NCI-H226 (cell line): Measurements from ENCODE around the gene JAG1.

Experiments used
- DNase-seq: peaks from one replicate; pipeline ENCODE4 v3.0.0-alpha.2; 2015

JAG1 gene

DNA sequence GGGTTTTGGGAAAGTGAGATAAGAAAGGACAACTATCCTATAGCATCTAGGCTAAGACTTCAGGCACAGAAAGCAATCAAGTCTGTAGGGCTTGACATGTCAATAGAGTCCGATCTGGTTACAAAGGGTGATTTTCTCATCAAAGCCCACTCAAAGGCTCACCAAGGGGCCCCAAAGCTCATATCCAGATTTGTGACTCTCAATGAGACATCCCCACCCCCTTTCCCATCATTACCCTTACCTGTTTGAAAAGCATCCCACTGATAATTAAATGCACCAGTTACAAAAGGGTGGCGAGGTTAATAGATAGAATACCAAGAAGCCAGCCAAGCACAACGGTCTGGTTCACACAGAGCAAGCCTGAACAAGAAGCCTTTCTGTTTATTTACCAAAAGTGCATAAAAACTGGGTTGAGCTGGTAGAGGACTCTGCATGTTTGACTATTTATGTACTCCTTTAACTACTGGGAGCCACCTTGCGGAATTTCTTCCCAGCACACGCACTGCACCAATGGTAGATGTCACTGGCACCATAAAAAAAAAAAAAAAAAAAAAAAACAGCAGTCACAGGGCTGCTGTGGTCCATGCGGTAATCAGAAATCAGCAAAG, 6.1 kb downstream of the JAG1 start:
- DNase-seq: no peak

DNA sequence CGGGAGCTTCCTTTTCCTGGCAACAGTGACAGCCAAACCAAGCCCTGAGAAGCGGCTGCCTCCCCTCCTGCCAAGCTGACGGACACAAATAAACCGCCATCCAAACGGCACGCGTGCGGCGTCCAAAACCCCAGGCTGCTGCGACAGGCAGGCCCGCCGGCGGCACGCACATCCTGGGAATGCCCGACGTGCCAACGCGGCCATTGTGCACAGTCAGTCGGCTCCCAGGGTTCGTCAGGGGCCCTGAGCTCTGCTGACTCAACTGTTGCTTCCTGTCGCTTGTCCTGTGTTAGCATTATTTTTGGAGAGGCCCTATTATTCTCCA, 6.8 kb downstream of the JAG1 start:
- DNase-seq: no peak

DNA sequence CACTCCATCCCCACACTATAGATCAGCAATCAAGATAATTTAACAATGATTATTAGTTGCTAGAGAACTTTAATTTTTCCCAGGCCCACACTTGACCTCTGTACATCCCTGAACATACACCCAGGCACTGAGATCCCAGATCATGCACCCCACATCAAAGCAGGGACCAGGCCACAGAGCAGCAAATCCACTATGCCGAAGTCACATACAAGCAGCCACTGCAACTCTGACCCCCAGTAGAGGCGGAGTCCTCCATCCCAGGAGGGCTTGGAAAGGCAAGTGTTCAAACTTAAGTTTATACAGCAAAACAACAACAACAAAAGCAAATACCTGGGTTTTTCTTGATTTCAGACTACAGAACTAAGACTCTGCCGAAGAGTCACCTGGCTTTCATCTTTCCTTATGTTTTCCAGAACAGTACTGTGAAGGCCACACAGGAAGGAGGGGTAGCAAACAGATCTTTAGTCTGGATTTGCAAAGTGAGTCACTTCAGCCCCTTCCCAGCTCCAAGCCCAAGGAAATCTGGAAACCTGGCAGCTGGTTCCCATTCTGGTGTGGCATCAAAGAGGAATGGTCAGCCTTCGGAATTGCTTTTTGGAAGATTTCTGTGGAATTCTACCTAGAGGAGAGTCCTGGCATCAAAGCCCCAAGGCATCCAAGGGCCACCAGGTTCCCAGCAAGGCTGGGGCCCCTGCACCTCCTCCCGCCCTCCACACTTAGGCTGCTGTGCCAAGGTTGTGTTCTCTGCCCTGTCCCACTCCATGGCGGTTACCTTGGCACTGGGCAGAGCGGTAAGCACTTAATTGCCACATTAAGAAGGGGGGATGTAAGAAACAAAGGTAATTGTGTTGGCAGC, 7.3 kb downstream of the JAG1 start:
- DNase-seq: no peak

DNA sequence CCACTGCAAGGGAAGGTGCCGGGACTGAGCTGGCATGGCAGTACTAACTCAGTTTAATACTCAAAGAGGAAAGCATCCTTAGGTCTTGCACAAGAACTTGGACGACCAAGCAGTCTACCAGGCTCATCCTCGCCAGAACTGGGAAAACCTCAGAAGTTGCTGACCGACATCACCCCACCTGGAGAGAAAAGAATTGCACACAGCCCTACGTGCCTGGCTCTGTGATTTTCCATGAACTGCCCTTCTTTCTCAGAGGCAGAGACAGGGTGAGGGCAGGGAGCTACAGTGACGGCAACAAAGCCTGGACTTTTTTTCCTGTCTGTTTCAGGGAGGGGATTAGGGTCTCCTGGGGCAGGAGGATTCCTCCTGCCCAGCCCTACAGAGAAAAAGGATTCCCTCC, 8.0 kb downstream of the JAG1 start:
- no peak for DNase-seq

DNA sequence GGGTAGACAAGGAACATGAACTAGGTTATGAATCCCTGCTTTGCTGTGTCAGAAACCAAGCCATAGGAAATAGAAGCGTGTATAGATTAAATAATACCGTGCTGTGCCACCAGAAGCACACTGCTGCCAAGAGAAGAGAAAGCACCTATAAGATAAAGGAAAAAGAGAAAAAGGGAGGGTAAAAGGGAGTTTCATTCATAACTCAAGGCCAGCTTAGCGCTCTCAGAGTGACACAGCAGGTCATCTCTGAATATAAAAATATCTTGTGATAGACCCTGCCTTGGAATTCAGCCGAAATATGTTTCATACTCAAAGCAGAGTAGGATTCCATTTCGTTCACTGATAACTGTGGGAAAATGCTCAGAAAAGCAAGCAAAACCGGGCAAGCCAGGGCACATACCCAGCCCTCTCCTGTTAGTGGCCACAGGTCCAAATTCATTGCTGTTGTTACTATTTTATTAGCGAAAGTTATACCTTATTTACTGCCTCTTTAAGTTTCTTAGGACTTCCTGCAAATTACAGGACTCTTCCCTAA, 8.7 kb downstream of the JAG1 start:
- DNase-seq: no peak

DNA sequence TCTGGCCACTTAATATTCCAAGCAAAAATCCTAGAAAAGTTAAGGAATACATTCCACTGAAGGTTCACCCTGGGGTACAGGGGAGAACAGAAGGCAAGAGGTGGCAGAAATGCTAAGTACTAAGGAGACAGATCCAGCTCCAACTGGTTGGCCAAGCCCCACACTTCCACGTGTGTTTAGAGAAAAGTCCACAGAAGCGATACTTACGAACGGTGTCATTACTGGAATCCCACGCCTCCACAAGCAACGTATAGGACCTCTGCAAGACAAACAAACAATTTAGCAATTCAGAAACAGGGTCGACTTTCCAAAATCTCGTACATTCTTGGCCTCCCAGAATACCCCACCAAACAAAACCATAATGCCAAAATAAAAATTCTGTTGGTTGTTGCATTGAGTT, 10.0 kb downstream of the JAG1 start:
- no peak for DNase-seq

DNA sequence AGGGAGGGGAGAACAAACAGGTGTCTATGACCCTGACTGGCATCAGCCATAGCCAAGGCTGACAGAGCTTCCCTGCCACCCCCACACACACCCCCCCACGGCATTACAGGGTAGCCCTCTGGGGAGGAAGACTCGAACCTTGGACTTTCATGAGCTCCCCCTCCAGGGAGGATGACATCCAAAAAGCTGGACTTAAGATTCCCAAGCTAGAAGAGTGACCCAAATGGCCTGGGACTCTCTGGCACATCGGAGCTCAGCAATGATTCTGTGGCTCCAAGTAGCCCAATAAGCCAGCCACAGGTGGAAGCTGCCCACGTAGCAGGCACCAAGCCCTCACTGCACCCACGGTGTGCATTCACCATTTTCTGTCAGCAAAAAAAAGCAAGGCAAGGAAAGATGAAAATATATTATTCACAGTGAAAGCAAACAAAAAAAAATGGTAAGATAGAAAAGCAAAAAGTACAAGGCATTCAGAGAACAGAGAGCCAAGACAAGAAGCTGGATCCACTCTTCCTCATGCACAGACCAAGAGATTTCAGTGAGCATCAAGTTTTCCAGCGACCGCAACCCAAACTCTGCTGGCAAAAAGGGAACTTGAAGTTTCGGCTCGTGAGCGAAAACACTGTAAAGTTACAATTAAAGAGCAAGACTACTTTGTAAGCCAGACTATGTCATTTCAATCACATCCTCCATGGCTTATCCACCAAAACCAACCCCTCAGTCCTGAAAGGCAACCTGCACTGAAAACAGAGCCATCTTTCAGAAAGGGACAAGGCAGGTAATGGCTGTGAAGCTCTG, 10.9 kb downstream of the JAG1 start:
- no peak for DNase-seq

DNA sequence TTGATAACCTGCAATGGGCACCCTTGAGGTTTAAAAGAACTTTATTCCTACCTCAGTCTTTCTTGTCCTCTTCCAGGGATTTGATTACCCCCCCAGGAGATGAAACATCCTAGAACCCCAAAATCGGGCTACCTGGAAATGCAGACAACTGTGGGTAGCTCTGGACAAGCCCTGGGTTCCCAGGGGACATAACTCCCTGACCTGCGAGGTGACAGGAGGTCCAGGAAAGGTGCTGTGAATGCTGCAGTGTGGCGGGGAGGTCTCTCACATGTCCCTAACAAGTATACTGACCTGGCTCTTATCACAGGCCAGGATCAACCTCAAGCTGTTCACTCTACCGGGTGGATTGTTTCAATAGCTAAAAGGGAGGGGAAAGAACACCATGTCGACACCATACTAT, 11.6 kb downstream of the JAG1 start:
- DNase-seq: no peak

DNA sequence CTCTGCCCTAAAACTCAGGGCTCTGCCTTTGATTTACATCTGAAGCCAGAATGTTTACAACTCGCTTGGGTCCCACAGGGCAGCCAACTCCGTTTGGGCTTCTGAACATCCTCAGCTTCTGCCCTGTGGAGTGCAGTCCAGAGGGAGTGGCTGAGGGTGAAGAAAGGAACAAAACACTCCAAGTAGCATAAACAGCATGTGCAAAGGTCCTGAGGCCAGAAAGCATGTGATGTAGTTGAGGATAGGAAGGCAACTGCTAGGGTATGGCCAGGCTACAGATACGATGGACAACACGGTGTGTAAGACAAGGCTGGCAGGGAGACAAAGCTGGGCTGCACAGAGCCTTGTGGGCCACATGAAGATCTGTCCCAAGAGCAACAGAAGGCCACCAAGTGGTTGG, 12.5 kb downstream of the JAG1 start:
- DNase-seq: no peak

DNA sequence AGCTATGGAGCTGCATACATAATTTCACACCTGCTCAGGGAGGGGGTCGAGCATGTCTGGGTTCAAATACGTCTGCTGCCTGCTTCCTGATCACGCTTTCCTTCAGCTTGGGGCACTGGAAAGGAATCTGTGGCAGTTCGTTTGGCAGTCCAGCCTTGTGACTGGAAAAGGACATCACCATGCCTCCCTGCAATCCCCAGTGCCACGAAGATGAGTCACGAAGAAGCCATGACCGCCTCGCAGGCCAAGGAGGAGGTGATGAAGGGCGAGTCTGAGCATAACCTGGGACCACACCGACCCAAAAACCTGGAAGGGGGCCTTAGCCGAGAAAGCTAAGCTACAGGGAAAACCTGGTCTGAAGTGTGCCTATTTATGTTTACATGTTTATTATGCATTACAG, 13.1 kb downstream of the JAG1 start:
- no peak for DNase-seq

DNA sequence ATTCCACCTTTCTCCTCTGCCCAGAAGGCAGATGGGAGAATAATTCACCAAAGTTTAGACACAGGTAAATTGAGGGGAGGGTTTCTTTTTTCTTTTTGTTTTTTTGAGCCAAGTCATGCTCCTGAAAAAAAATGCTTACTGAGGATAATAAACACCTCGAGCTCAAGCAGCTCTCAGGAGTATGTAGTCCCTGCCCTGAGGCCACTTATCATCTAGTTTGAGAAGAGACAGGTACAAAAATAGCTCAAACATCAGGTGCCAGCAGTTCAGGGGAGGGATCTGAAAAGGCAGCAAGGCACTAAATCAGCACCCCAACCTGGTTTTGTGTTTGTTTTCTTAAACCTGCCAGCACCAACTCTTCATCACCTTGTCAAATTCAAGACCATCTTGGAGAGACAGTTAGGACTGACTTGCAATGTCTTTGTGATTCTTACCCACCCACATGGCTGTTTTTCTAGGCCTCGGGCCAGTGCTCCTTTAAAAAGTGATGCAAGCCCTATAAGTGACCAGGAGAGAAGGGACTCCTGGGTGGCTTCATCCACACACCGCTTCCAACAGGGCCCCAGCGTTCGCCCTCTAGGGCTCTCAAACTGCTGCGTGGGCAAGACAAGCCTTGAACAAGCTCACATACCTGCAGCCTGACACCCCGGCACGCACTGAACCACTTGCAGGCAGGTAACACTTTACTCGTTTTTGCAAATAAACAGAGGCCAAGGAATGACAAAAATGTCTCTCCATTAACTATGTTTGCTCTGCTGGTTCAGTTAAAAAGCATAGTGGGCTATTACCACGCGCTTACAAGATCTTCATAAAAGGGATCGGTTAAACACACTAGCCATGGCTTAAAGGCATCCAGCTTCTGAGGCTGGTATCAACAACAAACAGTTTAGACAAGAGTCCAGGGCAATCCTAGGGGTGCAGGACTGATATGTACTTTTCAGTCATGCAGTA, 13.9 kb downstream of the JAG1 start:
- DNase-seq: no peak

DNA sequence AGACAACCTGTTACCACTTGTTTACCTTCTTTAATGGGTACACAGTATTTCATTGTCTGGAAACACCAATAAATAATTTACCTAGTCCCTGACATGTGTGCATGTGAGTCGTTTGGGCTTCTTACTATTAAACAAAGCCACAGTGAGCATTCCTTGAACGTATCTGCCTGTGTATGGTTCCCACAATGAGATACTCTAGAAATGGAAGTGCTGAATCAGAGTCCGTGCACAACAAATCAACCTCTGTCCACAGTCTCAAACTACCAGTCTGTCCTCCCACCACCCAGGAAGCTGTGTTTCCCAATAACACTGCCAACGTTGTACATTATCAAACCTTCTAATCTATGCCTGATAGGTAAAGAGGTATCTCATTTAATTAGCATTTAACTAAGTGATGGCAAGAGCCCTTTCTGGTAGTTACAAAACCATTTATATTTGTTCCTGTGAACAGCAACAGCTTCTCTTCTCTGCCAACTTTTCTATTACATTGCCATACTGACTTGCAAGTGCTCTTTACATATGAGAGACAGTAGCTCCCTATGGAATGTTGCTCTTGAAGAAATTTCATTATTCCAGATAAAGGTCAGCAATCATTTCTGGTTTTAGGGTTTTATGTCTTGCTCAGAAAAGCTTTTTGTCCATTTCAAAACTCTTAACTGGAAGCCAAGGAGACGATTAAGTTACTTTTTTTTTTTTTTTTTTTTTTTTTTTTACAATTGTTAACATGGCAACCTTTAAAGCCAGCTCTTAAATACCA, 14.7 kb downstream of the JAG1 start:
- no peak for DNase-seq

DNA sequence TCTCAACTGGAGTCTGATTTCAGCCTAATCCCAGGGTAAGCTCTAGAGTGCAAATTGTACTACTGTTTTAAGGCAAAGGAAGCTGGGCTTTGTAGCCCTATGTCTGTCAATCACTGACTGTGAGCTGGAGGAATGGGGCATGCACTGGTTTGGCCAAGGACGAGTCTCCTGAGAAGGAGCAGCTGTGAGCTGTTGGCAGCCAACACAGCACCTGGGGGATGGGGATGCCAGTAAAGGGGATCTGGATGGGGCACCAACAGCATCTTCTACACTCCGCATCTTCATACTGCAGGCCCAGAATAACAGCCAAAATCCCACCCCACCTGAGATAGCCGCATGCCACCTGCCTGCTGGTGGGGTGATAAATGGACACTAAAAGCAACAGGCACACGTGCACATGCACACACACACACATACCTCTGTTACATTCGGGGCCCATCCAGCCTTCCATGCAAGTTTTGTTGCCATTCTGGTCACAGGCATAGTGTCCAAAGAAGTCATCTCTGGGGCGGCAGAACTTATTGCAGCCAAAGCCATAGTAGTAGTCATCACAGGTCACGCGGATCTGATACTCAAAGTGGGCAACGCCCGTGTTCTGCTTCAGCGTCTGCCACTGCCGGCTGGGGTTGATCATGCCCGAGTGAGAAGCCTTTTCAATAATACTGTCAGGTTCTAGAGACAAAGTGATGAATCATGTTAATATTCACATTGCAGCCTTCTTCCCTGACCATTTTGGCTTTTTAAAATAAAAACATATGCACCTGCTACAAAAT, 15.6 kb downstream of the JAG1 start:
- DNase-seq: no peak

DNA sequence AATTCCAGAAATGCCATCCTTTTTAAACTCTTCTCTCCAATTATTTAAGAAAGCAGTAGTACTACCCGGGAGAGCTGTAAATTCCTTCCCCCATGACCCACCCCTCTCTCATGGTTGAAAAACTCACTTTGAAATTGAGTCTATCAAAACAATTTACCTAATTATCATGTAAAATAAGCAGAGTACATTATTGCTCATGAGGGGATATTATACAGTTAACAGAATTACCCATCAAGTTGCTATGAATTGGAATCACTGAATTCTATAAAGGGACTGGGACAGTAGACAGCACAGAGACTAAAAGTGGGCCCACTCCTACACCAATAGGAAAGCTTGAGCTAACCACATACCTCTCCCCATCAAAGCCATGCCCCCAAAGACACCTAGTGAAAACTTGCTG, 16.3 kb downstream of the JAG1 start:
- DNase-seq: no peak

DNA sequence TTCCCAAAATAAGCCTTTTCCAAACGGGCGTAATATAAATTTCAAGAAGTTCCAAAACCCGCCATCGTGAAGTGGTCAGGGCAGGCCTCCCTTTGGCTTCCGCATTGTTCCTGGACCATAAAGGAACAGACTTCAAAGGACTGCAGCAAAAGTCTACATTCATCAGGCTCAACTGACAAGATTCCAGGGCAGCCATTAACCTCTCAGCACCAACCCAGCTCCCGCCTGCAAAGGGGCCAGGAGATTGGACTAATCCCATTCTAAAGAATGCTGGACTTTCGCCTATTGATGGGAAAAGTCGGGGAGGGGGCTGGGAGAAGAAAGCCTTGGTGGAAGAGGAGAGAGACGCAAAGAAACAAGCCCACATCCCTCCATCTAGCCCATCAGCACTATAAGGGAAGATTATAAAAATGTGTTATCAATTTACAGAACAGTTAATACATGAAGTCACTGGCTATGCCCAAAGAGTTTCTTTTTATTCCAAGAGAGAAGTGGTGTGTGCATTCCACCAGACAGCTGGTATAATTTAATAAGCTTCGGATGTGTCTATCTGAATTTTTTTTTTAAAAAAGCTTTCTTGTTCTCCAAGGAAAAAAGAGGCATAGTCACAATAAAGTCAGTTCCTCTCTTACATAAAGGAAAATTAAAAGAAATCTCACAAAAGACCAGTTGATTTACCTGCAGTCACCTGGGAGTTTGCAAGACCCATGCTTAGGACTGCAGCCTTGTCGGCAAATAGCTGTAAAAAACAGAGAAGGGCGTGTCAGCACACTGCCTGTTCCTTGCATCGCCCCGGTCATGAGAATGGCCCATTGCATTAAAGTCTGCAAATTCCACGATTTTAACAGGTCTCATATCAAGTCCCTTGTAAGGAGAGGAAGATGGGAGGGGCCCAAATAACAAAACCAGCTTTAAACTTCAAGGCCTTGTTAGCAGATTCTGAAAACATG, 17.8 kb downstream of the JAG1 start:
- no peak for DNase-seq

DNA sequence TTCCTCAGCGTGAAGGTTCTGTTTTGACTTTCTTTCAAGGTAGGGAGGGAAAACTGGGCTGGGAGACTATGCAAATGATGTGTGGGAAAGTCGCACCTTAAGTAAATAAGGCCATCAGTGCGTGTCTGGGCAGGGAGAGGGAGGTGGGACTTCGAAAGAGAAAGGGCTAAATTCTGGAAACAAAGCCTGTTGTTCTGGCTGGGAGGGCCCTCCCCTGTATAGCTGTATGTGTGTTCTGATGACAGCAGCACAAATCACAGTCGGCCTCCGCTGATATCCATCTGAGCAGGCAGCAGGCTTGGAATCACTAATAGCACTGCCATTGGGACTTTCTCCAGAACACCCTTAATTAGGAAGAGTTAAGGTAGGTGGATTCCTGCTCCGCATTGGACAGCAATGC, 19.2 kb downstream of the JAG1 start:
- DNase-seq: no peak

DNA sequence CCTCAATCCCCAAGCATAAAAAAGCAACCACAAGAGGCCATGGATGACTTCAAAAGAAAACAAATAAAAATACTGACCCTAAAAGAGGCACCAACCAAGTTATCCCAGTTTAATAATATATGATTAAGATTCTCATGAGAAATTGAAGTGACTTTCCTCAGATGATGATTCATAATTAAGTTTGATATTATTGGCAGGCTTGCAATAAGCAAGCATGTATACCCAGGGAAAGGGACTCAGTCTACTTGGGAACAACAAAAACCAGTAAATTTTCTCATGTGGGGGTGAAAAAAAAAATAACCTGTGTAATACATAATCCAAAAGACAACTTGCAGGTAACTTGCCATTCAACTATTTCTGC, 19.6 kb downstream of the JAG1 start:
- DNase-seq: no peak

DNA sequence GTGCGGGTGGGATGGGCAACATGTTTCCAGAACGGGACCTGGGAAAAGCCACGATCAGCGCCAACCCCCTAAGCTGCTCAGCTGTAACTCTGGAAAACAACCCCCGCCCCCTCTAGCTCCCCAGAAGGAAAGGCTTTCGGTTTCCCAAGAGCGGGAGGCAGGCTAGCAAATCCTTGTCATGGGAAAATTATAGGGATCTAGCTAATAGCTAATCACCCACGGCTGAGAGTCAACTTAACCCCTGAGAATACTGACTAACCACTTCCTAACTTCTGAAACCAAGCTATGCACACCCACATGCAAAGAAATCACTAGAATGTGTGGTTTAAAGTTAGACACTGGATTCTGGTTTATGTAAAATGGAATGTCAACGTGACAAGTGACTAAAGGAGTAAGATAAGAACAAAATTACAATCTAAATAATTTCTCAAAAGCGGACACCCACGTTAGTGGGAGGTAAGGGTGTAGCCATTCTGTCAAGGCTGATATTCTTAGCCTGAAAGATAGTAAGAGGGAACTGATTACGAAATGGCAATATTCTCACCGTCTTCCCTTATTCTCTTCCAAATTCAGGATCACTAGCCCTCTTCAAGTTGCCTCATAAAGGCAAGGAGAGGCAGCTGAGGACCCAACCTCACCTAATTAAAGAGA, 20.1 kb downstream of the JAG1 start:
- no peak for DNase-seq

DNA sequence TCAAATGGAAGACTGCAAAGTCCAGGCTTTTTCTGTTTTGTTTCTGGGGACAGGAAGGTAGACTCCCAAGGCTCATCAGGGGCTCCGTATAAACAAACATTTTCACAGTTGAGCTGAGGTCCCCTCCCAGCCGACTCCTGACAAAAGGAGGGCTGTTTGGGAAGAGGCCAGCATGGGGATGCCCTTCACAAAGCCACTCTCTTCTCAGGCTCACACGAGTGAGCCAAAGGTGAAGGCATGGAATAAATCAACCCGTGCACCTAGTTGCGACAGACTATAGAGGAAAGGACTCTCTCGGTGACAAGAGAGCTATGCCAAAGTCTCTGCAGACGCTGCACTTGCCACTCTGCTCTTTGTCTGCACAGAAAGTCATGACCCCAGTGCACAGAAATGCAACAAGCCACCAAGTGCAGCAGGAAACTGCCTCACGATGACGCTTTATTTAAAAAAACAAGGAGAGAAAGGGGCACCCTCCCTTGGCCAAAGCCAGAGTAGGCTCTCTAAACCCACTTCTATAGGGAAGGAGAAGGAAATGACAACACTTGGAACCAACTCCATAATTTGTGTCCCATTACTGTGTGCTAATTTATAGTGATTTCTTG, 21.0 kb downstream of the JAG1 start:
- no peak for DNase-seq
